GM13977 (cell line): ENCODE measurements around the gene FBXL5.

Experiments
- DNase-seq: peaks from one replicate; pipeline ENCODE4 v3.0.0; 2012; ENCODE audit warnings: low spot score
- in situ Hi-C: fragments of 300-500 bp; cut with MboI; formaldehyde crosslinking; loops from one replicate; pipeline ENCODE4 v1.12.0; 2022; ENCODE audit warnings: low sequenced_read_pairs, low pct_unique_long_range_greater_than_20kb, mixed read lengths, inconsistent platforms; ENCODE audit not compliant: unreplicated experiment
- TF ChIP-seq, protein P1 (sequence below): IDR thresholded peaks from 2 replicates; pipeline ENCODE4 v1.5.1; 2012; ENCODE audit warnings: mild to moderate bottlenecking, control low read depth; ENCODE audit not compliant: insufficient read depth; ENCODE audit errors: extremely low read depth, missing control alignments

FBXL5 gene

DNA sequence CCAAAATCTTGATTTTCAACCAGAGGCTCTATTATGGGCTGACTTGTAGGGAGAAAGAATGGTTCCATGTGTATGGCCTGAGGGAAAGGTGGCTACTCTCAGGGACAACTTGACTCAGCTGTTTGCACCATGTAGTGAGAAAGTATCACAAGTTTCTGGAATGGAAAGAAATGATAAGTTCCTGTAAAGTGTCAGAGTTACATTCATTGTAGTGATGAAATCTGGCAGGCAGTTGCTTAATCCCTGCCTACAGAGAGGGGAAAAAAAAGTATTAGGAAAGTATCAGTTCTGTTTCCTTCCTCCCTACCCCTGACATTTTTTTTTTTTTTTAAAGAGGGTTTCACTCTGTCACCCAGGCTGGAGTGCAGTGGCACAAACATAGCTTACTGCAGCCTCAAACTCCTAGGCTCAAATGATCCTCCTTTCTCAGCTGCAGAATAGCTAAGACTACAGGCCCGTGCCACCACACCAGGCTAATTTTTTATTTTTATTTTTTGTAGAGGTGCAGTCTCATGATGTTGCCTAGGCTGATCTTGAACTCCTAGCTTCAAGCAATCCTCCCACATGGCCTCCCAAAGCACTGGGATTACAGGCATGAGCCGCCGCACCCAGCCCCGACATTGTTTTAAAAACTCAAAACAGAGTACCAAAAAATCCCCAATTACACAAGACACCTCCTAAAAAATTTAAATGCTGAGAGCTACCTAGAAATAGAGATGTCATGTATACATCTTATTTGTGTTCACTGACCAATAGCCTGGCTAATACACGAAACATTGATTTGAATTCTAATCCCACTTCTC is 4.8 kb upstream of the FBXL5 start:
- in situ Hi-C loops, result loop anchor here (25.0 kb wide), 1 partner anchor 648 kb away; the partner anchor contains the start of gene CPEB2
- DNase-seq, result no peak

DNA sequence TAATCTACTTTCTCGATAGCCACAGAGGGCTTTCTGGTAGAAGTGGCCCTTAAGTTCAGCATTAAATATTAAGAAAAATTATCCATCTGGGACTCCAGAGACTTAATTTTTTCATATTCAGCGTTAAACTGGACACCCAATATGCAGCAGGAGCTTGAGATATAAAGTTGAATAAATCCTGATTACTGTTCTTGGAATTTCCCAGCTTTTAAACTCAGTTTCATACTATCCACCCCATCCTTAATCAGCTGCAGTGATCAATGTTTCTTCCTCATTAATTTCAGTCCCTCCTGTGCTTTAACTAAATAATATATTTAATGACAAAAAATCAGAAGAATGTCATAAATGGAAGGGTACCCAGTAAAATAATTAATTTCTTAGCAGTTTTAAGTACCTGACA is 3.6 kb upstream of the FBXL5 start:
- TF ChIP-seq, protein P1, sequence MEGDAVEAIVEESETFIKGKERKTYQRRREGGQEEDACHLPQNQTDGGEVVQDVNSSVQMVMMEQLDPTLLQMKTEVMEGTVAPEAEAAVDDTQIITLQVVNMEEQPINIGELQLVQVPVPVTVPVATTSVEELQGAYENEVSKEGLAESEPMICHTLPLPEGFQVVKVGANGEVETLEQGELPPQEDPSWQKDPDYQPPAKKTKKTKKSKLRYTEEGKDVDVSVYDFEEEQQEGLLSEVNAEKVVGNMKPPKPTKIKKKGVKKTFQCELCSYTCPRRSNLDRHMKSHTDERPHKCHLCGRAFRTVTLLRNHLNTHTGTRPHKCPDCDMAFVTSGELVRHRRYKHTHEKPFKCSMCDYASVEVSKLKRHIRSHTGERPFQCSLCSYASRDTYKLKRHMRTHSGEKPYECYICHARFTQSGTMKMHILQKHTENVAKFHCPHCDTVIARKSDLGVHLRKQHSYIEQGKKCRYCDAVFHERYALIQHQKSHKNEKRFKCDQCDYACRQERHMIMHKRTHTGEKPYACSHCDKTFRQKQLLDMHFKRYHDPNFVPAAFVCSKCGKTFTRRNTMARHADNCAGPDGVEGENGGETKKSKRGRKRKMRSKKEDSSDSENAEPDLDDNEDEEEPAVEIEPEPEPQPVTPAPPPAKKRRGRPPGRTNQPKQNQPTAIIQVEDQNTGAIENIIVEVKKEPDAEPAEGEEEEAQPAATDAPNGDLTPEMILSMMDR, result no peak
- in situ Hi-C loops, result loop anchor here (25.0 kb wide), 1 partner anchor 646 kb away; the partner anchor contains the start of gene CPEB2
- no peak for DNase-seq

More for the DNA sequence above, 4.8 kb upstream of the FBXL5 start:
- TF ChIP-seq, protein P1, result no peak

DNA sequence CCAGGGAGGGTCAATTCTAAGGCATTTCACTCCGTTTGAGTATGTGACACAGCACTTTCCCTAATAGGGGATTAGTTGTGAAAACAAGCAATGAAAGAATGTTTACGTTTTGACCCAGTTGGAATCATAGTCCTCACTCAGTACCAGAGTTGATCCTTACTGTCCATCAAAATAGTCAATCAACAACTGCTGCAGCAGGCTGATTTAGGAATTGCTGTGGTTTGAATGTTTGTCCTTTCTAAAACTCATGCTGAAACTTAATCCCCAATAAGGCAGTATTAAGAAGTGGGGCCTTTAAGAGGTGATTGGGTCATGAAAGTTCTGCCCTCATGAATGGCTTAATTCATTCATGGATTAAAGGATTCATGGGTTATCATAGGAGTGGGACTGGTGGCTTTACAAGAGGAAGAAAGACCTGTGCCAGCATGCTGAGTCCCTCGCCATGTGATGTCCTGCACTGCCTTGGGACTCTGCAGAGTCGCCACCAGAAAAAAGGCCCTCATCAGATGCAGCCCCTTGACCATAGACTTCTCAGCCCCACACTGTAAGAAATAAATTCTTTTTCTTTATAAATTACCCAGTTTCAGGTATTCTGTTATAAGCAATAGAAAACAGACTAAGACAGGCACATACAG is 3.1 kb upstream of the FBXL5 start:
- no peak for DNase-seq
- in situ Hi-C loops, result loop anchor here (25.0 kb wide), 1 partner anchor 646 kb away; the partner anchor contains the start of gene CPEB2
- TF ChIP-seq, protein P1, result no peak

DNA sequence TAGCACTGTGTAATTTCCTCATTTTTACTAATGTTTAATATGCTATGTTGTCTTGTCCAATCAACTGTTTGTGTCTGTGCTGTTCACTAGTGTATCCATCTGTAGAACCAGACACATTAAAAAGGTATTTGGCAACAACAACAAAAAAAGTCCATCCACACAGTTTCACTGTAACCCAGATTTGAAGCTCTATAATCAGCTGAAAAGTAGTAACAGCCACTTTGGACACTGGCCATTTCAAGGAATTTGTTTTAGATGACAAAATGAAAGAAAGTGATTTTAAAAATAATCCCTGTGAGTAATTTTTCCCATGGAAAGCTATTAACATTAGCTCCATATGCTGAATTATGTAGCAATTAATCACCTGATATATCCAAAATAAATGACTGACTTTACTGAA is 2.2 kb upstream of the FBXL5 start:
- in situ Hi-C loops, result loop anchor here (25.0 kb wide), 1 partner anchor 645 kb away; the partner anchor contains the start of gene CPEB2

DNA sequence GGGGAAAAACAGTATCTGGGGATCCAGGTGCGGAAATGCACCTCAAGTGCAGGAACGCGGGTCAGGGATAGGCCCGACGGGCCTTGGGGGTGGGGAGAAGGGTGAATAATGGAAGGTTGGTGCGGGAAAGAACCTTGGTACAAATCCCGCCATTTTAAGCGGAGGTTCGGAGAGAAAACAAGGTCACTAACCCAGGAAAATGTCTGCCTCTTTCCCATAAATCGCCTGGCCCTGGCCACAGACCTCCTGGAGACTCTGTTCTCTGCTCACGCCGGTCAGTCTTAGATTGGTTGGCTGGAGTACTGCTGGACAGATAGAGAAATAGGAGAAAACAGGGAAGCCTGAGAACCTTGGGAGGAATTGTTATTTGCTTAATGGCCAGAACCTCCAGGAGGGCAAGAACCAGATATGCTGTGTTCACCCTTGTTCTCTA is 897 bp upstream of the FBXL5 start:
- in situ Hi-C loops, result loop anchor here (25.0 kb wide), 1 partner anchor 644 kb away; the partner anchor contains the start of gene CPEB2
- no peak for DNase-seq
- TF ChIP-seq, protein P1, result no peak

More for the DNA sequence above, 2.2 kb upstream of the FBXL5 start:
- no peak for DNase-seq
- TF ChIP-seq, protein P1, result no peak

DNA sequence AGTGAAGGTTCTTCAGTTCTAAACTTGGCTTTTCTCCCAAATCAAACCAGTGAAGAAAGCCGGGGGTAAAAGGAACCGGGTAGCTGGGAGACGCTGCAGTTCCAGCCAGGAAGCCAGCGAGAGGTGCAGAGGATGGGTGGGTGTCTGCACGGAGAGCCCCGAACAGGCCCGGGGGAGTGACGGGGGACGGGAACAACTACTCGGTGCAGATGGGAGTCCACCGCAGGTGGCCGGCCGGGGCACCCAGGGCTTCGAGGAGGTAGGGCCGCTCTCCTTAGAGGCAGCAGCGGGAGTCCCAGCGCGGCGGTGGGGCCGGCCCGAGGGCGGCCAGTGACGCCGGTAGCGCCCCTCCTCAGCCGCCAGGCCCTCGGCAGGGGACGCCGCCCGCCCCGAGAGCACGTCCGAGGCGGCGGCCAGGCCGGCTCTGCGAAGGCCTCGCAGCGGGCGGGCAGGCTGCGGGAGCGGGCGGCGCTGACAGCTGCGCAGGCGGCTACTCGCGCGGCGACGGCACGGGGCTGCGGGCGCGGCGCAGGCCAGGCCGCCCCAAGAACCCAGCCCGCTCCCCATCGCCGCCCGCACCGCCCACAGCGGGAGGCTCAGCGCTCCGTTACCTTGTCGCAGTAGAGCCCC is 449 bp downstream of the FBXL5 start:
- TF ChIP-seq, protein P1, result no peak
- in situ Hi-C loops, result loop anchor here (25.0 kb wide), 1 partner anchor 642 kb away; the partner anchor contains the start of gene CPEB2
- no peak for DNase-seq
